ENCODE results near the gene COL13A1. TPM values are rescaled to one million over a fixed set of nuclear protein-coding genes. Genes with fewer than 3 reads are reported as not detected.

The COL13A1 gene
- total RNA-seq, 6 experiments from 2014 or later, result 0.18 to 0.44 (median 0.30) TPM; not detected in 2

DNA sequence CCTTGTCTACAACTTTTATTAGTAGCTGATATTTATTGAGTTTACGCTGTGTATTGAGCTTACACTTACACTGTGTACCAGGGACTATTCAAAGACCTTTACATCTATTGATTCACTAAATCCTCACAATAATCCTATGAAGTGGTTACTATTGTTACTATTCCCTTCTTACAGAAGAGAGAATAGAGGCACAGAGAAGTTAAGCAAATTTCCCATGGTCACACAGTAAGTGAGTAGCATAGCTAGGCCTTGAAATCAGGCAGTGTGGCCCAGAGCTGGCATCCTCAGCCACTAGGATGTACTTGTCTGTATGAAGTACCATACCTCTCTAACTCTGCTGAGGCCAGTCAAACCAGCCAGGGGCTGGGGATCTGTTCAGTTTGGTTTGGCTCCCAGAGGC lies 7.6 kb downstream of the COL13A1 start:
- DNase-seq (no peak), ATAC-seq (no peak)
- TF ChIP-seq POLR2A (IDR thresholded peaks at IDR 0.05) (no peak), CTCF (IDR thresholded peaks at IDR 0.05) (no peak)
- Histone ChIP-seq H3K36me3 (no peaks in the 10 kb centered on the region), H3K4me3 (no peak overlapping the region), H3K9me3 (no peaks in the 10 kb centered on the region), H3K27ac (no peak overlapping the region), H3K4me1 (no peaks in the 10 kb centered on the region), H3K27me3 (no peaks in the 10 kb centered on the region)
- 80% methylated on average over 1 of the region's 1 CpG for WGBS (ENCODE audit: insufficient coverage, low coverage, low lambda C conversion rate, missing lambda C conversion rate)
- intact Hi-C loops (cut with DNase I), result loop anchor here in 1 of 2 donors (10.0 kb wide), 1 partner anchor 105 kb away; no protein-coding TSS in a partner anchor

- ATAC-seq, result no peak
- no peak for TF ChIP-seq POLR2A (IDR thresholded peaks at IDR 0.05)
- TF ChIP-seq CTCF (IDR thresholded peaks at IDR 0.05), result no peak
- 81% methylated on average over 9 of the region's 9 CpGs for whole genome bisulfite sequencing (ENCODE audit: insufficient coverage, low coverage, low lambda C conversion rate, missing lambda C conversion rate)
- intact Hi-C loops (cut with DNase I), result no loop called here
- H3K27ac ChIP-seq, result no peak overlapping the region
- no peaks in the 10 kb centered on the region for H3K27me3 ChIP-seq
- H3K4me3 ChIP-seq, result no peak overlapping the region
- no peak for DNase-seq
- H3K9me3 ChIP-seq, result no peaks in the 10 kb centered on the region
- H3K4me1 ChIP-seq, result no peaks in the 10 kb centered on the region
- no peaks in the 10 kb centered on the region for H3K36me3 ChIP-seq
Observed at GRCh38 chr10:69810097-69810496, 8.4 kb downstream of the COL13A1 start.

DNA sequence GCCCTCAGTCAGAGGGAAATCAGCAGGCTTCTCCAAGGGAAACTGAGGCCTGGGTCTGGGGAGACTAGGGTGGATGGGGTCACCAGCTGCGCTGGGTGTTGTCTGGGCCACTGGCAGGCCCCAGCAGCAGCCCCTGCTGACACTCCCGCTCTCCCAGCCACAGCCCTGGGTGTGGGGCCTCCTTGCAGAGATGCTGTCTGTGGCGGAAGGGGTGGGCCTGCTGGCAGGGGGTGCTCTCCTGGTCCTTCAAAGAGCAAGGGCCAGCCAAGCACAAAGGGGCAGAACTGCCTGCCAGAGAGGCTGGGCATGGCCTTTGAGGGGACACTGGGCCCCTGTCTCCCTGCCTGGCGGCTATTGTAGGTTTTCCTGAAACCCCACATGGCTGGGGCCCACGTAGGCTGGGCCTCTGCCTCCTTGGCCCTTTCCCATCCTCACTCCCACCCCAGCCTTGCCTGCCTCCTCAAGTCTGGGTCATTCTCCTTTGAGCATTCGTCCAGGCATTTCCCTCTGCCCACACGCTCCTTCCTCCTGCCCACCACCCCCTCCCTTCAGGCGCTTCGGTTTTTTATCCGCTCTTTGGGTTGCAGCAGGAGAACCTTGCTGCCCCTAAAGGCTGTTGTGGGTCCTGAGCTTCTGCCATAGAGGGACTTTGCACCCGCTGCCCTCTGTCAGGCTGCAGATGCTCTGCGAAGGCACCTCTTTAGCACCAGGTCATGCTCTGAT lies 9.1 kb downstream of the COL13A1 start:
- DNase-seq (no peak), ATAC-seq (no peak)
- Histone ChIP-seq H3K4me1 (no peaks in the 10 kb centered on the region), H3K27me3 (no peaks in the 10 kb centered on the region), H3K36me3 (no peaks in the 10 kb centered on the region), H3K4me3 (no peak overlapping the region), H3K9me3 (no peaks in the 10 kb centered on the region), H3K27ac (no peak overlapping the region)
- TF ChIP-seq POLR2A (IDR thresholded peaks at IDR 0.05) (no peak), CTCF (IDR thresholded peaks at IDR 0.05) (no peak)
- 75% methylated on average over 5 of the region's 12 CpGs for WGBS (ENCODE audit: insufficient coverage, low coverage, low lambda C conversion rate, missing lambda C conversion rate)
- intact Hi-C loops (cut with DNase I), result no loop called here

DNA sequence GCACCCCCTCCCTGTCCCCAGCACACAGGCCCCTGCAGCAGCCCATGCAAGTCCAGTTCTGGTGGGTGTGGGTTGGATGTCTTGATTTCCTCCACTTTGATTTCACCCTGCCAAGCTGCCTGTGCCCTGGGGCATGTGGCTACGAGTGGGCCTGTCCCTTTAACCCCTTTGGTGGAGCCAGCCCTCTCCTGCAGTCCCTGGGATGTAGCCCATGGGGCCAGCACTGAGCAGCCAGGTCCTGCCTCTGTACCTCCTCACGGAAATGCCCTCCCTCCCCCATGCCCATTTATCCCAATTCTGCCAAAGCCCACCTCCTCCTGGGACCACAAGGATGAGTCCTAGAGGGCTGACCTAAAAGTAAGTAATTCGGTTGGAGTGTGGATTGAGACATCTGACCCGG lies 11.9 kb downstream of the COL13A1 start:
- intact Hi-C loops (cut with DNase I), result no loop called here
- TF ChIP-seq CTCF (IDR thresholded peaks at IDR 0.05) (no peak), POLR2A (IDR thresholded peaks at IDR 0.05) (no peak)
- H3K27me3 ChIP-seq, result no peaks in the 10 kb centered on the region
- H3K4me1 ChIP-seq, result no peaks in the 10 kb centered on the region
- 90% methylated on average over 2 of the region's 4 CpGs for WGBS (ENCODE audit: insufficient coverage, low coverage, low lambda C conversion rate, missing lambda C conversion rate)
- H3K27ac ChIP-seq, result no peak overlapping the region
- no peaks in the 10 kb centered on the region for H3K36me3 ChIP-seq
- DNase-seq (no peak), ATAC-seq (no peak)
- H3K4me3 ChIP-seq, result no peak overlapping the region
- H3K9me3 ChIP-seq, result no peaks in the 10 kb centered on the region
